VCaP (cell line): ENCODE measurements around the gene FSTL4.

ENCODE experiments used
- H3K27ac ChIP-seq: fragments of 450-650 bp; 2 replicates; pipeline ENCODE4 v1.5.1; 2017
- TF ChIP-seq, protein P1 (sequence below): fragments of 450-650 bp; conservative IDR thresholded peaks from 2 replicates; pipeline ENCODE4 v1.5.1; 2017; ENCODE audit warnings: mild to moderate bottlenecking, moderate library complexity

Gene FSTL4

DNA sequence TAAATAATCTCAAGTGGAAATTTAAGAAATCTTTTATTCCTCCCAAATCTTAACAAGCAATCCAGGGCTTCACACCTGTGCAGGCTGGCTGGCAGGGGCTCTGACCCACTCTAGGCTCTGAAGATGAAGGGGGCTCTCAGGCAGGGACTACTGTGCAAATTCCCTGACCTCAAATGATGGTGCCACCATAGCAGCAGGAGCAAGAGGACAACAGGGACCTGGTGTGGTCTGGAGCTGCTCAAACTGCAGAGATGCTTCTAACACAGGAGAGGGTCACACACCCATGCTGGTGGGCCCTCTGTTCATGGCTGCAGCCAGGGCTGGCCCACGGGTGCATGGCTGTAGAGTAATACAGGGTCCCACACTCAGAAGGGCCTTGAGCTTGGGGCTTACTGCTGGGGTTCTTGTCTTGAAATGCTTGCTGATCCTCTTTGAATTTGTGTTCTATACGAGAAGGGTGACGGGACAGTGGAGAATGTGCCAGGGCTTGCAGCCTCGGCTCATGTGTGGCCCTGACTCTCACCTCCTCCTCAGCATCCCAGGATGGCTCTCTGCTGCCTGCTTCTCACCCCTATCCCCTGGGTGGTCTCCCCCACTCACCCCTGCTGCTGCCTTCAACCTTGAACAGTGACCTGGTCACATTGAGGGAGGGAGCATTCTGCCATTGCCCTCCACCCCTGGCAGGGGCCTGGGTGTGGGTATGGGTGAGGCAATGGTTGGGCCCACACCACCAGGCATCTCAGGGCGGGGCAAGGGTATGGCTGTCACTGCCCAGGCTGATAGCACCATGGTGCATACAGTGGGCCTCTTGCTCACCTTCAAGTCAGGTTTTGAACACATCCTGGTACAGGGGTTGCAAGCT, 191.7 kb downstream of the FSTL4 start:
- no peak overlapping the region for H3K27ac ChIP-seq
- TF ChIP-seq, protein P1, sequence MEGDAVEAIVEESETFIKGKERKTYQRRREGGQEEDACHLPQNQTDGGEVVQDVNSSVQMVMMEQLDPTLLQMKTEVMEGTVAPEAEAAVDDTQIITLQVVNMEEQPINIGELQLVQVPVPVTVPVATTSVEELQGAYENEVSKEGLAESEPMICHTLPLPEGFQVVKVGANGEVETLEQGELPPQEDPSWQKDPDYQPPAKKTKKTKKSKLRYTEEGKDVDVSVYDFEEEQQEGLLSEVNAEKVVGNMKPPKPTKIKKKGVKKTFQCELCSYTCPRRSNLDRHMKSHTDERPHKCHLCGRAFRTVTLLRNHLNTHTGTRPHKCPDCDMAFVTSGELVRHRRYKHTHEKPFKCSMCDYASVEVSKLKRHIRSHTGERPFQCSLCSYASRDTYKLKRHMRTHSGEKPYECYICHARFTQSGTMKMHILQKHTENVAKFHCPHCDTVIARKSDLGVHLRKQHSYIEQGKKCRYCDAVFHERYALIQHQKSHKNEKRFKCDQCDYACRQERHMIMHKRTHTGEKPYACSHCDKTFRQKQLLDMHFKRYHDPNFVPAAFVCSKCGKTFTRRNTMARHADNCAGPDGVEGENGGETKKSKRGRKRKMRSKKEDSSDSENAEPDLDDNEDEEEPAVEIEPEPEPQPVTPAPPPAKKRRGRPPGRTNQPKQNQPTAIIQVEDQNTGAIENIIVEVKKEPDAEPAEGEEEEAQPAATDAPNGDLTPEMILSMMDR = no peak

DNA sequence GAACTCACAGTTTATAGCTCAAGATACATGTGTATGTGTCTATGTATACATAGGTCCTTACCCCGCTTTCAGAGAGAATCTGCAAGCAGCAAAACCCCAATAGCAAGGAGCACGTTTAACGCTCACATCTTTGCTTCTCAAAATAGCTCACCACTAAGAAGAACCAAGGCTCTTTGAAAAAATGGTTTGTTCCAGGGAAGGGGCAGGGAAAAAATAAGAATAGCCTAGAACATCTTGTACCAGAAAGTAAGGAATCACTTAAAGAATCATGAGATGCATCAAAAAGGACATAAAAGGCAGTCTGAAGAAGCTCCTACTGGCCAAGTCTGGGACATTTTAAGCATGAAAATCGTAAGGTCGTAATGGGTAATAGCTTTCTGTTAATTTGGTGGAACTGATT, 196.4 kb downstream of the FSTL4 start:
- TF ChIP-seq, protein P1 = no peak
- H3K27ac ChIP-seq = no peak overlapping the region

DNA sequence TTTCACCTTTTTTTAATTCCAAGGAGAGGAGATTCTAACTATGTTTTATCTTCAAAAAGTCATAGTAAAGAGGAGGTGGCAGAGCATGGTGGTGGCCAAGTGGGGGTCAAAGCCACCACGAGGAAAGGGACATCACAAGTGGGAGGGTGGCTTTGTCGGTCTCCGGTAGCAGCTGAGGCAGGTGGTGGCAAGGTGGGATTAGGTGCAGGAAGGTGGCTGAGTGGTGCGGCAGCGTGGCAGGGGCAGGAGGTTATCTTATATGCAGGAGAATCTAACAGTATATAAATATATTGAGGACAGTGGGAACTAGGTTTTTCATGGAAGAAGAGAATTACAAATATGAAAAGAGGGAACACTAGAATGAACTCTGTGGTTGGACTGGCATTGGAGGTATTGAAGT, 196.8 kb downstream of the FSTL4 start:
- no peak overlapping the region for H3K27ac ChIP-seq
- TF ChIP-seq, protein P1 = no peak

DNA sequence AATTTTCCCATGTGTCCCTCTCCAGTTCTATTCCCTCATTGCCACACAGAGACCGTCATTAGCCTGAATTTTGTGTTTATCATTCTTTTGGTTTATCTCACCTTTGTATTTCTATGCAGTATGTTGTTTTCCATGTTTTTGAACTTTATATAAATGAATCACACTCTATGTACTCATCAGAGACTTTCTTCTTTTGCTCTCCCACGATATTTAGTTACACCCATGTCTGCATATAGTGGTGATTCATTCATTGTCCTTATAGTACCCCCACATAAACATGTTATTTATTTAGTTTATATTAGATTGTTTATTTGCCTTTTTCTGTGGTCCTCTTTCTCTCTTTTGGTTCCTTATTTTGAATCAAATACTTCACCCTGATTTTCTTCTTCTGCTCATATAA, 199.7 kb downstream of the FSTL4 start:
- H3K27ac ChIP-seq = no peak overlapping the region
- TF ChIP-seq, protein P1 = no peak

DNA sequence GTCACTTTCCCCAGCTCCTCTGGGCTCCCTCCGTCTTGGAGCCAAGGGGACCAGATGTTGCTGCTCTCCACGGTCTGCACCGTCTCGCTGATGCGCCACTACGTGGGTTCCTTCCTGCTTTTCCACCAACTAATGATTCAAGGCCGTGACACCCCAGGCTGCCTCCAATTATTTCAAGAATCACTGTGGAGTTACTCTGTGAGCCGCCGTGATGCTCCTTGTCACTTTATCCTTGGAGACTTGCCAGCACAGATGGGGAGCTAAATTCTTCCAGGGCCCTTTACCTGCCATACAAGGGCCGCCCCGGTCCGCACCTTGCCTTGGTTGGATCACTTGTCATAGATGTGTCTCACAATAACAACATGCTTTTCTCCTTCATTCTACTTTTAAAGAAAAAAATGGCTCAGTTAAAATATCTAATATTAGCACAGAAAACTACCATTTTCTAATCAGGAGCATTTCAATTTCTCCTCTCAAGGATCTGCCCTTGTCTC, 202.0 kb downstream of the FSTL4 start:
- TF ChIP-seq, protein P1 = no peak
- no peak overlapping the region for H3K27ac ChIP-seq

DNA sequence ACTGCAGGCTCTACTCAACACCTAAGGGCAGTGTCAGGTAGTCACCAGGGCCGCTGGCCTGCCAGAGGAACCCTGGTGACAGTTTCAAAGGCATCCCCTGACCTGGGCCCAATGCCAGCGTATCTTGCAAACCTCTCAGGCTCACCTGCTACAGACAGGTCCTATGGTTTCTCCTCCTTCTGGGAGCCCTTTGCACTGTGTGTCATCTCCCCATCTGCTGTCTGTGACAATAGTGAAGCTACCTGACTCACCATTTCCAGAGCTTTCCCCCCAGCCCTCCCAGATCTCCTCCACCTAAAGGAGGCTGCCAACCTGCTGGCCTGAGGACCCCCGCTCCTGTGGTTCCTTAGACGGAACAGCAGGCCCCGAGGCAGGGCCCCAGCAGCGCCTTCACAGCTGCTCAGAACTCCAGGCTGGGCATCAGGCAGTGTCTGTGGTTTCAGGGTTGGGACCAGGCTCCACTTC, 203.1 kb downstream of the FSTL4 start:
- H3K27ac ChIP-seq = no peak overlapping the region
- TF ChIP-seq, protein P1 = no peak

DNA sequence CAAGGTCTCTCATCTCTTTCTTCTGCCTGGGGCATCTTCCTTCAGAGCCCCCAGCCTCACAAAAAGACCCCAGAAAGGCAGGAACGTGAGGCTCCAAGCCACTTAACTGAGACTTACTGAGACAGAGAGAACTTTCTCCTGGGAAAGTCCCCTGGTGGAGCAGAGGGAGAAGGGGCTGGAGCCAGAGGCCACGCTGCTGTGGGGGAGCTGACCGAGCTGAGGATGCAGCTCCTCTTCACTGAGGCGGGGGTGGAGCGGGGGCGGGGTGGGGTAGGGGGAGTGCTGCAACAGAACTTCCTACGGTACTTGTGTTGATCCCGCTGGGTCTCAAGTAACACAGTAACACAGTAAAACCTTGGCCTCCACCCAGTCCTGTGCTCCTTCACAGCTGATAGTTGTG, 204.0 kb downstream of the FSTL4 start:
- H3K27ac ChIP-seq = no peak overlapping the region; the same call in 1 of the 2 replicates
- TF ChIP-seq, protein P1 = no peak
